Measurements from ENCODE around the gene GYS1.

The GYS1 gene

DNA sequence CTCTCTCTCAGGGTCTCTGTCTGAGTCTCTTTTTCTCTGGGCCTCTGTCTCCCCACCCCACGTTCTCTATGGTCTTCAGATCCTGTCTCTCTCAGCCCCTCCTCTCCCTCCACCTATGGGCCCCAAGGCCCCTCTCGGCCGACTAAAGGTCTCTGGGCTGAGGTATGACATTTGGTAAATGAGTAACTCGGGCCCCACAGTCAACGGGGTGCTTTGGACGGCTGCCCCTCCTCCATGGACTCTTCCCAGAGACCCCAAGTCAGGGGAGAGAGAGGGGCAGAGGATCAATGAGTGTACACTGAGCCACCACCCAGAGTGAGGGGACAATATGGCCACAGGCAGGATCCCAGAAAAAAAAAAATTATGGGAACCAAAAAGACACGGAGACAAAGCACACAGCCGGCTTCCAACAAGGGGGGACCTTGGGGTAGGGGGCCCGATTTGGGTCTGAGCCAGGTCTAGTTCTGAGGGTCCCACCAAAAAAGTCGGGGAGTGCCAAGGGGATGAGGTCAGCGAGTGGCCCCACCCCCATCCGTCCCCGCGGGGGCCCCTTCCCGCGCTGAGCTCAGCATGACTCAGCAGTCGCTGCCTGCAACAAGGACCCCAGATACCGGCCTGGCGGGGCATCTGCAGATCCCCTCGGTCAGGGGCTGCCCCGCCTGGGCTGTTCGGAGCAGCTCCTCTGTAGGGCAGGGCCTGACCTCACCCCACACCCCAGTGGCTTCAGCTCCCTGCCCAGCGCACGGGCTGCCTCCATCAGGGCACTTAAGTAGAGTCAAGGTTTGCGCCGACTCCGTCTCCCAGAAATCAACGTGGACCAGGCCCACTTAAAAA is 29.5 kb downstream of the GYS1 start:
- DNase-seq (ENCODE audit: low read depth in 2 of 2) = peak; percentile 57 to 60

- DNase-seq (ENCODE audit: low read depth in 2 of 2) = no peak
These were observed 30.3 kb downstream of the GYS1 start for GRCh38 chr19:48962849-48963165.

GRCh38 chr19:48962029-48962848 is 30.9 kb downstream of the GYS1 start:
- DNase-seq (ENCODE audit: low read depth in 2 of 2) = peak in 1 of 2 donors; percentile 61

- no peak for DNase-seq (ENCODE audit: low read depth in 2 of 2)
These were observed 31.5 kb downstream of the GYS1 start for GRCh38 chr19:48961673-48962028.

DNA sequence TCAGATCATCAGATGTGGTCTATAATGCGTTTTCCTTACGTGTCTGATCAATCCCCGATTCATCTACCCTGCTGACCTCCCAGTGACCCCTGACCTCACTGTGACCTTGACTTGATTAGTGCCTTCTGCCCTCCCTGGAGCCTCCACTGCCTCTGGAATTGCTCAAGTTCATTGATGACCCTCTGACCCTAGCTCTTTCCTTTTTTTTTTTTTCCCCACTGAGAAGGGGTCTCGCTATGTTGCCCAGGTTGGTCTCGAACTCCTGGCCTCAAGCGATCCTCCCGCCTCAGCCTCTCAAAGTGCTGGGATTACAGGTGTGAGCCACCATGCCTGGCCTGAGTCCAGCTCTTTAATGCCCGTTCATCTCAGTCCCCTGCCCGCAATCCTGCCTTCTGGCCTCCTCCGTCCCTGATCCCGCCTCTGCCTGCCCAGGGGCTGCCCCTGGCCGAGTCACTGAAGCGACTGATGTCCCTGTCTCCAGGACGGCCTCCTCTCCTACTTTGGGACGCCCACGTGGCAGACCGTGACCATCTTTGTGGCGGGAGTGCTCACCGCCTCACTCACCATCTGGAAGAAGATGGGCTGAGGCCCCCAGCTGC is 32.0 kb downstream of the GYS1 start:
- DNase-seq (ENCODE audit: low read depth in 2 of 2) = no peak

DNA sequence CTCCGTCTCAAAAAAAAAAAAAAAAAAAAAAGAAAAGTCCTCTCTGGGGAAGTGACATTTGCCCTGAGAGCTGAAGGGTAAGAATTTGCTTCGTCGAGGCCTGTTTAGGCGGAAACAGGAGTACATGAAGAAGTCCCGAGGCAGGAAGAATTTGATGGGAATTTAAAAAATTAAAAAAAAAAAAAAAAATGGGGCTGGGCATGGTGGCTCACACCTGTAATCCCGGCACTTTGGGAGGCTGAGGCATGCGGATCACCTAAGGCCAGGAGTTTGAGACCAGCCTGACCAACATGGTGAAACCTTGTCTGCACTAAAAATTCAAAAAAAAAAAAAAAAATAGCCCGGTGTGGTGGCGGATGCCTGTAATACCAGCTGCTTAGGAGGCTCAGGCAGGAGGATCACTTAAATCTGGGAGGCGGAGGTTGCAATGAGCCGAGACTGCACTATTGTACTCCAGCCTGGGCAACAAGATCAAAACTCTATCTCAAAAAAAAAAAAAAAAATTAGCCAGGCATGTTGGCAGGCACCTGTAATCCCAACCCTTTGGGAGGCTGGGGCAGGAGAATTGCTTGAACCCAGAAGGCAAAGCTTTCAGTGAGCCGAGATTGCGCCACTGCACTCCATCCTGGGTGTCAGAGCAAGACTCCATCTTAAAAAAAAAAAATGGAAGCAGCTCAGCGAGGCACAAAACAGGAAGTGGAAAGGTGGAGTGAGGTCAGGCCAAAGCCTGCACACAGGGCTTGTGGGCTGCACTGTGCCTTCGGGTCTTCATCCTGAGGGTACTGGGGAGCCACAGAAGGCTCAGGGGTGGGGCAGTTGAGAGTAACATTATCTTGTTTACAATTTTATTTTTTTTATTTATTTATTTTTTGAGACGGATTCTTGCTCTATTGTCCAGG is 33.5 kb downstream of the GYS1 start:
- no peak for DNase-seq (ENCODE audit: low read depth in 2 of 2)

DNA sequence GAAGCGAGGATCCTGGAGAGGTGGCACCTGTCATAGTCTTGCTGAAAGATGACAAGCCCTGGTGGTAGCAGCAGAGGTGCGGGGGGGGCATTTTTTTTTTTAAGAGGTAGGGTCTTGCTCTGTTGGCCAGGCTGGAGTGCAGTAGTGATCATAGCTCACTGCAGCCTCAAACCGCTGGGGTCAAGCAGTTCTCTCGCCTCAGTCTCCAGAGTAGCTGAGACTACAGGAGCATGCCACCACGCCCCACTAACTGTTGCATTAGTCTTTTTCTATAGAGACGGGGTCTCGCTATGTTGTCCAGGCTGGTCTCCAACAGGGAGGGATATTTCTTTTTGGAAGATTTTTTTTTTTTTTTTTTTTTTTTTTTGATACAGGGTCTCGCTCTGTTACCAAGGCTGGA is 35.1 kb downstream of the GYS1 start:
- DNase-seq (ENCODE audit: low read depth in 2 of 2) = no peak

GRCh38 chr19:48955308-48955958 is 37.7 kb downstream of the GYS1 start:
- DNase-seq (ENCODE audit: low read depth in 2 of 2) = no peak

GRCh38 chr19:48954595-48955307 is 38.4 kb downstream of the GYS1 start, which contains the start of gene BAX:
Gene BAX (plus strand): TSS chr19:48954875. CDS start chr19:48954929, 54 bp downstream.
- DNase-seq (ENCODE audit: low read depth in 2 of 2) = peak; percentile 96

- DNase-seq (ENCODE audit: low read depth in 2 of 2) = no peak
These were observed 39.0 kb downstream of the GYS1 start for GRCh38 chr19:48953990-48954594.

DNA sequence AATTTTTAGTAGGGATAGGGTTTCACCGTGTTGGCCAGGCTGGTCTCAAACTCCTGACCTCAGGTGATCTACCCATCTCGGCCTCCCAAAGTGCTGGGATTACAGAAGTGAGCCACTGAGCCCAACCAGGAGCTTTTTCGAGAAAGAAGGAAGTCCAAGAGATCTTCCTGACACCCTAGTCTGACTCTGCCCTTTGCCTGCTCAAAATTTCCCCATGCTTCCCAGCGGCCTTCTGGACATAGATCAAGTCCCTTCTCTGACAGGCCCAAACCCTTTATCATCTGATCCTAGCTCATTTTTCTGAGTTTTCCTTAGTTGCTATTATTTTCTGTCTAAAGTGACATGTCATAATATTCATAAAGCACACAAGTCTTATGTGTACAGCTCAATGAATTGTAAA is 40.0 kb downstream of the GYS1 start:
- DNase-seq (ENCODE audit: low read depth in 2 of 2) = no peak

DNA sequence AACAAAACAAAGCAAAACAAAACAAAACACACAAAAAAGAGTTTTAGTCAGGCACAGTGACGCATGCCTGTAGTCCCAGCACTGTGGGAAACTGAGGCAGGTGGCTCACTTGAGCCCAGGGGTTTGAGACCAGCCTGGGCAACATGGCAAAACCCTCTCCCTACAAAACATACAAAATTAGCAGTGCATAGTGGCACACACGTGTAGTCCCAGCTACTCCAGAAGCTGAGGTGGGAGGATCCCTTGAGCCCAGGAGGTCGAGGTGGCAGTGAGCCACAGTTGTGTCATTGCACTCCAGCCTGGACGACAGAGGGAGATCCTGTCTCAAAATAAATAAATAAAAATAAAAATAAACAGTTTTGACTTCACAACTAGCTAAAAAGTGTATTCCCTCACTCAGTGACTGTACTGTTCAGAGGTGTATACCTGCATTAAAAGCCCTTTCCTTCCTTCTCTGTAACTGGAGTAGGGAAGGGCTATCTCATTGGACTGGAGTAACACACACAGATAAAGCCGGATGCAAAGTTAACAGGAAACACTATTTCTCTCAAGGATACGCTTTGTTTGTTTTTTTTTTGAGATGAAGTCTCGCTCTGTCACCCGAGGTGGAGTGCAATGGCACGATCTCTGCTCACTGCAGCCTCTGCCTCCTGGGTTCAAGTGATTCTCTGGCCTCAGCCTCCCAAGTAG is 42.1 kb downstream of the GYS1 start:
- no peak for DNase-seq (ENCODE audit: low read depth in 2 of 2)

GRCh38 chr19:48950159-48950558 is 43.0 kb downstream of the GYS1 start:
- no peak for DNase-seq (ENCODE audit: low read depth in 2 of 2)

GRCh38 chr19:48947258-48947542 is 45.9 kb downstream of the GYS1 start:
- DNase-seq (ENCODE audit: low read depth in 2 of 2) = no peak

- no peak for DNase-seq (ENCODE audit: low read depth in 2 of 2)
These were observed 46.4 kb downstream of the GYS1 start for GRCh38 chr19:48946463-48947257.

DNA sequence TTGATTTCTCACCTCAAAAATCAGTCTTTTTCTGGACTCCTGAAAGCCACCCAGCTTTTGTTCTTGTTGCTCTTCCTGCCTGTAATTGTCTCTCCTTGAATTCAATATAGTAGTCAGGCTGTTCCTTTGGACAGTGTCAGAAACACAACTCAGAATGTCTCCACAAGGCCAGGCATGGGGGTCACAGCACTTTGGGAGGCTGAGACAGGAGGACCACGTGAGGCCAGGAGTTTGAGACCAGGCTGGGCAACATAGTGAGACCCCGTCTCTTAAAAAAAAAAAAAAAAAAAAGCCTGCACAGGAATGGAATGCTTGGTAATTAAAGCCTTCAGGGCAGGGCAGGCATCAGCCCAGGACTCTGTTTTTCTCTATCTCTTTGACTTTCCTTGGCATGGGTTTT is 47.3 kb downstream of the GYS1 start:
- no peak for DNase-seq (ENCODE audit: low read depth in 2 of 2)

GRCh38 chr19:48945415-48945814 is 47.7 kb downstream of the GYS1 start:
- no peak for DNase-seq (ENCODE audit: low read depth in 2 of 2)

DNA sequence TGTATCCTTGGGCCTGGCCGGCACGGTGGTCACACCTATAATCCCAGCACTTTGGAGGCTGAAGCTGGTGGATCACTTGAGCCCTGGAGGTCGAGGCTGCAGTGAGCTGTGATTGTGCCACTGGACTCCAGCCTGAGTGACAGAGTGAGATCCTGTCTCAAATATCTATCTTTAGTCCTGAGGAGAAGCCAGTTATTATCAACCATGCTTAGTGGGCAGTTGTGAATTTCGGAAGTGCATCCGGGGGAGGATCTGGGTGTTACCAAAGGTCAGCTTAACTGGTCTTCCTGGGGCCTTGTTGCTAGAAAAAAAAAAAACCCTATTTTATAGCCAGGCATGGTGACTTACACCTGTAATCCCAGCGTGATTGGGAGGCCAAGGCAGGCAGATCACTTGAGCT is 50.0 kb downstream of the GYS1 start:
- DNase-seq (ENCODE audit: low read depth in 2 of 2) = no peak

DNA sequence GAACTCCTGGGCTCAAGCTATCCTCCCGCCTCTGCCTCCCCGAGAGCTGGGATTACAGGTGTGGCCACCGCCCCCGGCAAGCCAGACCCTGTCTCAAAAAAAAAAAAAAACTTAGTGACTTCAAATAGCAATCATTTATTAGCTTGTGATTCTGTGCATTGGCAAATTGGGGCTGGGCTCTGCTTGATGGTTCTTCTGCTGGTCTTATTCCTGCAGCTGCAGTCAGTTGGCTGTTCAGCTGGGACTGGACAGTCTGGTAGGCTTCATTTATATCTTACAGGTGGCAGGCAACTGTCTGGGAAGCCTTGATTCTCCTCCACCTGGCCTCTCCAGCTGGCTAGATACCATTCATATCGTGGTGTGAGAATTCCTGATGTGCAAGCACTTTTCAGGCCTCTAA is 52.2 kb downstream of the GYS1 start:
- no peak for DNase-seq (ENCODE audit: low read depth in 2 of 2)

Measured in stimulated activated CD4-positive, alpha-beta T cell treated with anti-CD3 and anti-CD28 coated beads, Interleukin-4, amount 100 ng/mL, for 48 hours (primary cell).